ENCODE measurements around the gene LCE3E. TPM values are rescaled to one million over a fixed set of nuclear protein-coding genes. Genes with fewer than 3 reads are reported as not detected.
A peak's percentile ranks its signal among the peaks of the same experiment; 100 is the strongest.

LCE3E gene
- total and polyA plus RNA-seq, 10 donors: not detected

DNA sequence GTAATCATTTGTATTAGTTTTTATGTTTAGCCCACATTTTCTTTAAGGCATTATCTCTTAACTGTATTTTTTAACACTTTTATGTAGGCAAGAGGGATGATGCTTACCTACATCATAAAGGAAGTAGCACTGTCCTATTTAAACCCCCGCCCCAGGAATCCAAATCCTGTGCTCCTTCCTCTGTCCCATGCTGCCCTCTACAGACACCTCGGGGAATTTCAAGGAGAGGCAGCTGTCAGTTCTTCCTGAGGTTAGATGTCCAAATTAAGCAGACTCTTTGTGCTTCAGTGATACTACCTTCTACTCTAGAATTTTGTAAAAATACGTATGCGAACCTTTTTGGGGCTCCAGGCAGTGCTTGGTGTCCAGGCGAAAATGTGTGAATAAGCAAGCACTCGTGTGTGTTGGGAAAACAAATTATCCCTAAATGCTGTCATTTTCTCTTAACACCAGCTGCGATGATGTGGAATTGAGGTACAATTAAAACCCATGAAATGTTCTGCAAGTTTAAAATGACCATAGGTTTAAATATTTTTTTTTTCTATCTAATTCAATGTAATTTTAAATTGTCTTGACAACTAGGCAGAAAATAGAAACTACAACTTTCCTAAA lies 33.1 kb downstream of the LCE3E start:
- Histone ChIP-seq H3K4me3 (no peak overlapping the region), H3K4me1 (no peaks in the 10 kb centered on the region), H3K9me3 (peaks cover 0 to 8% (median 0%) of the 10 kb centered on the region in 8 donors), H3K27me3 (replicated peaks in 1 of 7) (peaks cover 0 to 34% (median 6%) of the 10 kb centered on the region in 7 donors), H3K27ac (no peak overlapping the region), H3K36me3 (no peaks in the 10 kb centered on the region)
- TF ChIP-seq, protein P1, sequence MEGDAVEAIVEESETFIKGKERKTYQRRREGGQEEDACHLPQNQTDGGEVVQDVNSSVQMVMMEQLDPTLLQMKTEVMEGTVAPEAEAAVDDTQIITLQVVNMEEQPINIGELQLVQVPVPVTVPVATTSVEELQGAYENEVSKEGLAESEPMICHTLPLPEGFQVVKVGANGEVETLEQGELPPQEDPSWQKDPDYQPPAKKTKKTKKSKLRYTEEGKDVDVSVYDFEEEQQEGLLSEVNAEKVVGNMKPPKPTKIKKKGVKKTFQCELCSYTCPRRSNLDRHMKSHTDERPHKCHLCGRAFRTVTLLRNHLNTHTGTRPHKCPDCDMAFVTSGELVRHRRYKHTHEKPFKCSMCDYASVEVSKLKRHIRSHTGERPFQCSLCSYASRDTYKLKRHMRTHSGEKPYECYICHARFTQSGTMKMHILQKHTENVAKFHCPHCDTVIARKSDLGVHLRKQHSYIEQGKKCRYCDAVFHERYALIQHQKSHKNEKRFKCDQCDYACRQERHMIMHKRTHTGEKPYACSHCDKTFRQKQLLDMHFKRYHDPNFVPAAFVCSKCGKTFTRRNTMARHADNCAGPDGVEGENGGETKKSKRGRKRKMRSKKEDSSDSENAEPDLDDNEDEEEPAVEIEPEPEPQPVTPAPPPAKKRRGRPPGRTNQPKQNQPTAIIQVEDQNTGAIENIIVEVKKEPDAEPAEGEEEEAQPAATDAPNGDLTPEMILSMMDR (IDR thresholded peaks at IDR 0.05 in 8 of 11, conservative IDR thresholded peaks at IDR 0.05 in 3 of 11): peak in 6 of 11 experiments; percentile 30 to 66 (median 42)
- TF ChIP-seq POLR2AphosphoS5 (IDR thresholded peaks at IDR 0.05): no peak
- intact Hi-C loops (cut with DNase I; ENCODE audit: low total_unique reads): no loop called here
- WGBS, 5 donors: 22 to 28% (median 24%) methylated on average over 7 of the region's 7 CpGs
- DNase-seq: no peak

DNA sequence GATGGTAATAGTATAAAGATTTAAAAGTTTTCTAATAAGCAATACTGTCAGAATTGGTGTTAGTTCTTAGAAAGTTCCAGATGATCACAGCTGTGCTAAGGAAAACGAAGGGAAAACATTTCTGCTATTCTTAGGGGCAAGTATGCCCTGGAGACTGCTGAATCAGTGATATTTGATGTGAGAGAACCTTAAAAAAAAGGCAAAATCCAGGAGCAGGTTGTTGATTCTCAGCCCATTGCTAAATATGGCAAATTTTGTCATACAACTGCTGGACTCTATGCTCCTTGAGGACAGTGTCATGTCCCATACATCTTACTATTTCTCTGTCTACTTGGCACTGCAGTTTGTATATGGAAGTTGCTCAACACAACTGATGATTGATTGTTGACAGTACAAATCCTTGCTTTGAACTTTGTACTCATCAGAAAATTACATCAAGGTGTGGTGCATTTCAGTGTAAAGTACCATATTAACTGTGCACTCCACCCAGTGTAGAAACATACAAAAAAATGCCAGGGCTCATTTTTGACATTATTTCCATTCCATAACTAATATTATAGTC lies 41.4 kb downstream of the LCE3E start:
- Histone ChIP-seq H3K4me3 (no peak overlapping the region), H3K27me3 (replicated peaks in 1 of 7) (peaks cover 0 to 32% (median 0%) of the 10 kb centered on the region in 7 donors), H3K27ac (no peak overlapping the region), H3K36me3 (no peaks in the 10 kb centered on the region), H3K4me1 (no peaks in the 10 kb centered on the region), H3K9me3 (peaks cover 0 to 14% (median 4%) of the 10 kb centered on the region in 8 donors)
- intact Hi-C loops (cut with DNase I; ENCODE audit: low total_unique reads): no loop called here
- WGBS, 5 donors: 21 to 37% (median 28%) methylated on average over 1 of the region's 1 CpG
- TF ChIP-seq POLR2AphosphoS5 (IDR thresholded peaks at IDR 0.05) (no peak), POLR2A (IDR thresholded peaks at IDR 0.05) (no peak)
- TF ChIP-seq, protein P1 (IDR thresholded peaks at IDR 0.05 in 8 of 11, conservative IDR thresholded peaks at IDR 0.05 in 3 of 11): no peak
- no peak for DNase-seq

DNA sequence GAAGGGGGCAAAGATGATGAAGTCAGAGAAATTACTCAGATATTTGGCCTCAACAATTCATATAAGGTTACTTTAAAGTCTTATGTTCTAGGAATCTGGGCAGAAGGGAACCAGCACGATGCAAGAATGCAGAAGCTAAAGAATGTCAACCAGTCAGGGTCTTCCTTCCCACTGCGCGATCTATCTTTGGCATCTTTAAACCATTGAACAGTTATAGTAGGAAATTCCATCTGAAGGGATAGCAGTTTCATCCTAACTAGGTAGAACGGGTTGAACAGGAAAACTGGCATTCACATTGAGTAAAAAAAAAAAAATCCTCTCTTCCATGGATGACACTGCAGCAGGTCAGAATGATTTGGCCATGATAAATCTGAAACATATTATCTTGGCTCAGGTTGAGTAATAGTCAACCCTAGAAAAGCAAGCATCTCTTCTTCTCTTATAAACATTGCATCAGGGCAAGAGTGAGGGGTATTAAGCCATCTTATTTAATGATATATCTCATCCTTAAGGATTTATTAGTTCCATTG lies 46.0 kb downstream of the LCE3E start:
- Histone ChIP-seq H3K36me3 (no peaks in the 10 kb centered on the region), H3K4me3 (no peak overlapping the region), H3K27ac (peak overlapping the region in 2 of 8 donors; percentile 35 to 64), H3K4me1 (peaks cover 0 to 3% (median under 1%) of the 10 kb centered on the region in 6 donors), H3K27me3 (replicated peaks in 1 of 7) (peaks cover 0 to 65% (median 10%) of the 10 kb centered on the region in 7 donors), H3K9me3 (peaks cover 0 to 14% (median 2%) of the 10 kb centered on the region in 8 donors)
- WGBS, 5 donors: 57 to 65% (median 61%) methylated on average over 4 of the region's 4 CpGs
- no peak for TF ChIP-seq POLR2A (IDR thresholded peaks at IDR 0.05)
- TF ChIP-seq, protein P1 (IDR thresholded peaks at IDR 0.05 in 8 of 11, conservative IDR thresholded peaks at IDR 0.05 in 3 of 11): no peak
- TF ChIP-seq POLR2AphosphoS5 (IDR thresholded peaks at IDR 0.05): no peak
- no peak for DNase-seq
- intact Hi-C loops (cut with DNase I; ENCODE audit: low total_unique reads): no loop called here

DNA sequence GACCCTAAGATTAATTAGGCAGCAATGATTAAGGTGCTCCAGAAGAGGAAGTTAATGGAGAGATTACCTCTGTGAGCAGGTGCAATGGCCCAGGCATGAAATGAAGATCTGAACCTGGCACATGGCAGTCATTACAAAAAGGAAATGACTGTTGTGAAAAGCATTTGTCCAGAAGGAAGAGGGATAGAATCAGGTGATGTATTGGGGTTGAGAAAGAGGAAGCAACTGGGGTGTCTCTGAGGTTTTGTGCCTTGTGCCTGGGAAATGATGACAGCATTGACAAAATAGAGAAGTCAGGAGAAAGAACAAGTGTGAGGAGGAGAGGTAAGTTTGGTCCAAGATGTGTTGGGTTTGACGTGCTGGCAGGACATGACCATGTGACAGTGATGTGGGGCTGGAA lies 46.7 kb downstream of the LCE3E start:
- WGBS, 5 donors: 8 to 37% (median 22%) methylated on average over 1 of the region's 1 CpG
- intact Hi-C loops (cut with DNase I; ENCODE audit: low total_unique reads): no loop called here
- no peak for DNase-seq
- no peak for TF ChIP-seq POLR2A (IDR thresholded peaks at IDR 0.05)
- TF ChIP-seq POLR2AphosphoS5 (IDR thresholded peaks at IDR 0.05): no peak
- TF ChIP-seq, protein P1 (IDR thresholded peaks at IDR 0.05 in 8 of 11, conservative IDR thresholded peaks at IDR 0.05 in 3 of 11): no peak
- Histone ChIP-seq H3K27me3 (replicated peaks in 1 of 7) (peaks cover 0 to 70% (median 18%) of the 10 kb centered on the region in 7 donors), H3K4me3 (no peak overlapping the region), H3K27ac (peak overlapping the region in 2 of 8 donors; percentile 35 to 64), H3K36me3 (no peaks in the 10 kb centered on the region), H3K9me3 (peaks cover 0 to 14% (median 2%) of the 10 kb centered on the region in 8 donors), H3K4me1 (peaks cover 0 to 11% (median 6%) of the 10 kb centered on the region in 6 donors)

Measured in spleen (tissue), 11 donors.